OCI-LY1 (cell line): ENCODE measurements around the gene RDH5.

Experiments
- EZH2 ChIP-seq: fragments of 200-600 bp; sonication (generic), shearing (Covaris generic); IDR thresholded peaks from 2 replicates; pipeline ENCODE4 v1.8.0; 2017; ENCODE audit warnings: borderline replicate concordance, mixed run types, mild to moderate bottlenecking, antibody characterized with exemption, low read length, moderate library complexity, mixed read lengths
- TF ChIP-seq, protein P1 (sequence below): fragments of 200-600 bp; sonication (generic), shearing (Covaris generic); IDR thresholded peaks from 2 replicates; pipeline ENCODE4 v1.5.1; 2017; ENCODE audit warnings: mild to moderate bottlenecking, antibody characterized with exemption, low read length, moderate library complexity, mixed read lengths

DNA sequence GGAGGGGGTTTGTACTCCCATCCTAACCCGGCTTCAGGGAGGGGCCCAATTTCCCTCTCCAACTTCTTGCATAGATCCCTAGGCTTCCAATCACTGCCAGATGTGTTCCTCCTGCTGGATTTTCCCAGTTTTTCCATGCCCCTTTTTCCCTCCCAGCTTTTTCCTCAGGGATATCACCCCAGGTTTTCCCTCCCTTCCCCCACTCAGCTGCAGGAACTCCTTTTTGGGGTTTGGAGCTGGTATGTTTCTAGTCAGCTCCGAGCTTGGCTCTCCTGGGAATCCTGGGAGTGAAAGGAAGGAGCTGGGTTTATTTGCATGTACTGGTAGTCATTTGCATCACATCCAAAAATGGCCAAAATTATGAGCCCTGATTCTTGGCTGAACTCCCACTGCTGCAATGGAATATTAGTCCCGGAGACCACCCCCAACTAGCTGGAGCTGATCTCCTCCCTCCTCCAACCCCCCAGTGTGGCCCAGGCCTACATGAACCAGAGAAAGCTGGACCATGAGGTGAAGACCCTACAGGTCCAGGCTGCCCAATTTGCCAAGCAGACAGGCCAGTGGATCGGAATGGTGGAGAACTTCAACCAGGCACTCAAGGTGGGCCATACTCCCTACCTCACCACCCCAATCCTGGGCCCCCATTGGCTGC is 1.4 kb upstream of the RDH5 start:
- TF ChIP-seq, protein P1, sequence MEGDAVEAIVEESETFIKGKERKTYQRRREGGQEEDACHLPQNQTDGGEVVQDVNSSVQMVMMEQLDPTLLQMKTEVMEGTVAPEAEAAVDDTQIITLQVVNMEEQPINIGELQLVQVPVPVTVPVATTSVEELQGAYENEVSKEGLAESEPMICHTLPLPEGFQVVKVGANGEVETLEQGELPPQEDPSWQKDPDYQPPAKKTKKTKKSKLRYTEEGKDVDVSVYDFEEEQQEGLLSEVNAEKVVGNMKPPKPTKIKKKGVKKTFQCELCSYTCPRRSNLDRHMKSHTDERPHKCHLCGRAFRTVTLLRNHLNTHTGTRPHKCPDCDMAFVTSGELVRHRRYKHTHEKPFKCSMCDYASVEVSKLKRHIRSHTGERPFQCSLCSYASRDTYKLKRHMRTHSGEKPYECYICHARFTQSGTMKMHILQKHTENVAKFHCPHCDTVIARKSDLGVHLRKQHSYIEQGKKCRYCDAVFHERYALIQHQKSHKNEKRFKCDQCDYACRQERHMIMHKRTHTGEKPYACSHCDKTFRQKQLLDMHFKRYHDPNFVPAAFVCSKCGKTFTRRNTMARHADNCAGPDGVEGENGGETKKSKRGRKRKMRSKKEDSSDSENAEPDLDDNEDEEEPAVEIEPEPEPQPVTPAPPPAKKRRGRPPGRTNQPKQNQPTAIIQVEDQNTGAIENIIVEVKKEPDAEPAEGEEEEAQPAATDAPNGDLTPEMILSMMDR = no peak
- TF ChIP-seq EZH2 = no peak
